Endothelial cell of umbilical vein (primary cell): ENCODE results near the gene CMC1. TPM values are rescaled to one million over a fixed set of nuclear protein-coding genes. Genes with fewer than 3 reads are reported as not detected.

Source experiments
- BruUV-seq: library from RNA; stranded (reverse); fragments of 400-500 nt; replicated peaks from 2 replicates; lab custom pipeline; 2021; lab: Mats Ljungman, UMichigan
- CTCF ChIA-PET: fragments of 300-600, 350-600 bp; sonication (Branson Sonifier 250); formaldehyde crosslinking; loops from one replicate; lab custom pipeline; 2021; ENCODE audit warnings: antibody characterized with exemption, inconsistent platforms; lab: Charles Lee
- POLR2A ChIA-PET: fragments of 300-600, 350-600 bp; sonication (Branson Sonifier 250); formaldehyde crosslinking; loops from one replicate; lab custom pipeline; 2021; ENCODE audit warnings: antibody characterized with exemption, inconsistent platforms; lab: Charles Lee
- DNase-seq: peaks from one replicate; pipeline ENCODE4 v3.0.0-alpha.2; 2011; ENCODE audit warnings: low read depth, low spot score
- FAIRE-seq: peaks from 2 replicates; lab custom pipeline; 2011; peaks lifted over from hg19 to GRCh38; lab: Jason Lieb, UNC
- H2AFZ ChIP-seq: 2 replicates; pipeline ENCODE4 v1.6.0; 2012; ENCODE audit warnings: low read depth, low read length, control low read depth, inconsistent platforms
- H3K27ac ChIP-seq: 2 replicates; pipeline ENCODE4 v1.5.1; 2011; ENCODE audit warnings: low read depth, mild to moderate bottlenecking, control low read depth, low read length, moderate library complexity; ENCODE audit not compliant: insufficient read depth
- H3K27me3 ChIP-seq, 2 experiments: 2 replicates each; pipeline versions ENCODE4 v1.6.0 to v1.6.1; 2011; ENCODE audit warnings: low read length in 2 of 2, mixed read lengths in 1 of 2; ENCODE audit not compliant: control insufficient read depth in 2 of 2, insufficient read depth in 2 of 2
- H3K36me3 ChIP-seq, 2 experiments: 2 replicates in 1 of 2; 3 replicates in 1 of 2; pipeline ENCODE4 v1.5.1; 2011; ENCODE audit warnings: low read length in 2 of 2, mild to moderate bottlenecking in 1 of 2, moderate library complexity in 1 of 2; ENCODE audit not compliant: control insufficient read depth in 2 of 2, insufficient read depth in 2 of 2; ENCODE audit errors: extremely low read depth in 1 of 2
- H3K4me1 ChIP-seq: 3 replicates; pipeline ENCODE4 v1.5.1; 2011; ENCODE audit warnings: mild to moderate bottlenecking, low read length; ENCODE audit not compliant: control insufficient read depth, insufficient read depth; ENCODE audit errors: extremely low read depth
- H3K4me2 ChIP-seq: 2 replicates; pipeline ENCODE4 v1.6.1; 2011; ENCODE audit warnings: low read length, control low read depth, mixed read lengths; ENCODE audit not compliant: insufficient read depth
- H3K4me3 ChIP-seq, 3 experiments: fragments of 200-600 bp in 1 of 3; sonication (generic), shearing (Covaris generic) in 1 of 3; replicated peaks in 1 of 3; 2 replicates each; pipeline ENCODE4 v1.5.1; 2011 to 2016; ENCODE audit warnings: control low read depth in 3 of 3, low read length in 3 of 3, mild to moderate bottlenecking in 2 of 3, inconsistent platforms in 1 of 3, low read depth in 1 of 3, moderate library complexity in 1 of 3; ENCODE audit not compliant: insufficient read depth in 1 of 3
- H3K79me2 ChIP-seq: 2 replicates; pipeline ENCODE4 v1.6.0; 2012; ENCODE audit warnings: low read length, inconsistent platforms; ENCODE audit not compliant: control insufficient read depth, insufficient read depth
- H3K9ac ChIP-seq: replicated peaks from 2 replicates; pipeline ENCODE3; 2011; ENCODE audit warnings: low read length, control low read depth; ENCODE audit not compliant: insufficient read depth; ENCODE audit errors: extremely low read depth
- H3K9me1 ChIP-seq: replicated peaks from 3 replicates; pipeline ENCODE4 v1.6.0; 2011; ENCODE audit warnings: mild to moderate bottlenecking, low read length; ENCODE audit not compliant: control insufficient read depth, insufficient read depth; ENCODE audit errors: extremely low read depth
- H3K9me3 ChIP-seq: replicated peaks from 2 replicates; pipeline ENCODE4 v1.5.1; 2012; ENCODE audit warnings: low read length, inconsistent platforms; ENCODE audit not compliant: control insufficient read depth, insufficient read depth
- H4K20me1 ChIP-seq: replicated peaks from 2 replicates; pipeline ENCODE3; 2011; ENCODE audit warnings: mild to moderate bottlenecking, low read length; ENCODE audit not compliant: control insufficient read depth, insufficient read depth; ENCODE audit errors: extremely low read depth
- EZH2 ChIP-seq: IDR thresholded peaks from 2 replicates; pipeline ENCODE4 v1.6.1; 2012; ENCODE audit warnings: borderline replicate concordance, low read depth, mild to moderate bottlenecking, moderate library complexity, low read length, inconsistent platforms; ENCODE audit not compliant: severe bottlenecking
- dilution Hi-C: fragments of 300-500 bp; cut with MboI; formaldehyde crosslinking; loops from one replicate; pipeline ENCODE4 v1.15.0; 2019; ENCODE audit warnings: low sequenced_read_pairs; ENCODE audit not compliant: extremely low pct_ligation_motif_present
- intact Hi-C: fragments of 100-400 bp; cut with micrococcal nuclease; formaldehyde crosslinking; loops from one replicate; pipeline ENCODE4 v1.10.0; 2022
- polyA plus RNA-seq, 4 experiments: library from polyadenylated mRNA; depleted of rRNA in 3 of 4; stranded (reverse) in 3 of 4; unstranded in 1 of 4; fragments of >200 nt; gene quantifications; 2 replicates each; pipeline versions ENCODE4 v1.2.1 to v1.2.3, GENCODE V29; 2011 to 2012; ENCODE audit warnings: missing spikeins in 1 of 4
- total RNA-seq: library from RNA; stranded (reverse); gene quantifications from 2 replicates; pipeline ENCODE4 v1.2.3, GENCODE V29; 2021
- TF ChIP-seq, protein P1 (sequence below), 2 donors: IDR thresholded peaks; 1 replicate in 1 of 2; 2 replicates in 1 of 2; pipeline ENCODE4 v1.5.1; 2011; ENCODE audit warnings: low read length in 2 of 2, mild to moderate bottlenecking in 2 of 2, moderate library complexity in 2 of 2, control low read depth in 1 of 2, inconsistent platforms in 1 of 2, low read depth in 1 of 2; ENCODE audit not compliant: insufficient read depth in 1 of 2; ENCODE audit errors: extremely low read depth in 1 of 2

CMC1 gene
- total and polyA plus RNA-seq, 2 donors (not counting 3 experiments of a cell fraction or from before 2014, with no cell fraction given): 13.1 to 18.6 TPM

DNA sequence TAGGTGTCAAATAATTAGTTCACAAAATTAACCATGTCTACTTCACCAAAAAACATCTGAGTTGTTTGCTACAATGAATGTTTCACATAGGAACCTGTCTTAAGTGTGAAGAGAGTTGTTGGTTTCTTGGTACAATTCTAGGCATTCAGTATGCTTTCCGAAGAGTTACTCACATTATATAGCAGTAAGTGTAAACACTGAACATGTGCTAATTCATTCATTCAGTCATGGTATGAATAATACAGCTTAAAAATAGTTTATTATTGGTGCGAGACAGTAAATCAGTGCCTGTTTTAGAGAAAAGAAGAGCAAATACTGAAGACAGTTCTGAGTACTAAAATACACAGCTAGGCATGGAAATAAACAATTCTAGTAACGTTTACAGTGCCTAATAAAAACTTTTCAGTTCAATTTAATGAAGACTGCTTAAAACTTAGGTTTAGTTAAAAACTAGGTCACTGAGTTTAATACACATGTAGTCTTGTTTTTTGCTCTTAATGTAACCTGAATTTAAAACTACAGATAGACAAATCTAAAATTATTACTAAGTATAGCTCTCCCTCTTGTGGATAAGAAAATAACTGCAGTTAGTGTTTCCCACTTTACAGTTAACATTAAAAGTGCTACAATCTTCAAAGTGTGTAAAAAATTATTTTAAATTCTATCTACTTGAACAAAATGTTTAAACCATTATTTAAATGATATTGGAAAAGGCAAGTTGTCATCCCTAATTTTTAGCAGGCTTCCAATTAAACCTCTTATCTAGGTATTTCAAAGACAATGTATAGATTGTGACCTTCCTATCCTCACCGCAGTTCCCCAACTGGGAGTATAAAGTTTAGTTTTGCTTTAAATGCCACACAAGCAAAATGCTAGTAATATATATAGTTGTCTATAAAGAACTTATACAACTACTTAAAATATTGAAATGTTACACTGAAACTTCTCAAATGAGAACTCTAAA lies 87.1 kb downstream of the CMC1 start:
- Histone ChIP-seq H3K27me3 (no peaks in the 10 kb centered on the region), H2AFZ (no peak overlapping the region), H3K9me3 (no peaks in the 10 kb centered on the region), H3K27ac (no peak overlapping the region), H3K4me2 (no peak overlapping the region), H3K9me1 (no peaks in the 10 kb centered on the region), H3K9ac (no peak overlapping the region), H3K4me3 (no peak overlapping the region), H3K79me2 (no peaks in the 10 kb centered on the region), H3K4me1 (no peaks in the 10 kb centered on the region), H3K36me3 (peaks cover 2% of the 10 kb centered on the region in 2 experiments), H4K20me1 (no peaks in the 10 kb centered on the region)
- ChIA-PET POLR2A (interaction anchor here (1.5 kb wide), 1 partner anchor 616 kb away, joined by 6 read pairs; no protein-coding TSS in a partner anchor), CTCF (interaction anchor here (0.8 to 6.2 kb wide), 24 partner anchors 9 to 1194 kb away, joined by 3 to 193 read pairs (median 4); partner anchors contain the start of genes AZI2, EOMES and ZCWPW2)
- DNase-seq: peak; percentile 48
- no peak for TF ChIP-seq EZH2
- TF ChIP-seq, protein P1, sequence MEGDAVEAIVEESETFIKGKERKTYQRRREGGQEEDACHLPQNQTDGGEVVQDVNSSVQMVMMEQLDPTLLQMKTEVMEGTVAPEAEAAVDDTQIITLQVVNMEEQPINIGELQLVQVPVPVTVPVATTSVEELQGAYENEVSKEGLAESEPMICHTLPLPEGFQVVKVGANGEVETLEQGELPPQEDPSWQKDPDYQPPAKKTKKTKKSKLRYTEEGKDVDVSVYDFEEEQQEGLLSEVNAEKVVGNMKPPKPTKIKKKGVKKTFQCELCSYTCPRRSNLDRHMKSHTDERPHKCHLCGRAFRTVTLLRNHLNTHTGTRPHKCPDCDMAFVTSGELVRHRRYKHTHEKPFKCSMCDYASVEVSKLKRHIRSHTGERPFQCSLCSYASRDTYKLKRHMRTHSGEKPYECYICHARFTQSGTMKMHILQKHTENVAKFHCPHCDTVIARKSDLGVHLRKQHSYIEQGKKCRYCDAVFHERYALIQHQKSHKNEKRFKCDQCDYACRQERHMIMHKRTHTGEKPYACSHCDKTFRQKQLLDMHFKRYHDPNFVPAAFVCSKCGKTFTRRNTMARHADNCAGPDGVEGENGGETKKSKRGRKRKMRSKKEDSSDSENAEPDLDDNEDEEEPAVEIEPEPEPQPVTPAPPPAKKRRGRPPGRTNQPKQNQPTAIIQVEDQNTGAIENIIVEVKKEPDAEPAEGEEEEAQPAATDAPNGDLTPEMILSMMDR (IDR thresholded peaks at IDR 0.05; ENCODE audit: extremely low read depth in 1 of 2, insufficient read depth in 1 of 2, low read depth in 1 of 2, low read length in 2 of 2): peak; percentile 29 to 40
- intact Hi-C loops (loop anchor here (1.0 kb wide), 2 partner anchors 616 to 1016 kb away; no protein-coding TSS in a partner anchor), dilution Hi-C loops (no loop called here)
- no peak for FAIRE-seq
- no TSS peak for BruUV-seq
